GM12878 (cell line): Measurements from ENCODE around the gene SNU13. TPM values are rescaled to one million over a fixed set of nuclear protein-coding genes. Genes with fewer than 3 reads are reported as not detected.

ENCODE experiments used
- ATAC-seq: fragments of 200-7000 bp; cut with Tn5 transposase; 3 replicates; pipeline ENCODE4 v1.9.1; 2020; ENCODE audit warnings: mild to moderate bottlenecking, moderate library complexity
- BruUV-seq: library from RNA; stranded (reverse); fragments of 400-500 nt; replicated peaks from 2 replicates; lab custom pipeline; 2021; lab: Mats Ljungman, UMichigan
- CTCF ChIA-PET: fragments of 300-600 bp; sonication (Branson Sonifier 250); formaldehyde crosslinking; extraction: SDS; loops from one replicate; lab custom pipeline; 2021; ENCODE audit warnings: inconsistent platforms; lab: Yijun Ruan, JAX
- POLR2A ChIA-PET: fragments of 350-600 bp; formaldehyde crosslinking; extraction: SDS; loops from one replicate; lab custom pipeline; 2021; ENCODE audit warnings: inconsistent platforms; lab: Charles Lee
- RAD21 ChIA-PET: fragments of 300-600 bp; sonication (Branson Sonifier 250); formaldehyde crosslinking; loops from one replicate; lab custom pipeline; 2023; ENCODE audit warnings: antibody characterized with exemption; ENCODE audit not compliant: unreplicated experiment; lab: Charles Lee
- SMC1A ChIA-PET: fragments of 300-600 bp; sonication (Branson Sonifier 250); formaldehyde crosslinking; loops from one replicate; lab custom pipeline; 2023; ENCODE audit not compliant: unreplicated experiment, uncharacterized antibody; lab: Charles Lee
- DNase-seq: peaks from one replicate; pipeline ENCODE4 v3.0.0-alpha.2; 2011; ENCODE audit warnings: low read depth, low spot score
- FAIRE-seq: peaks from 3 replicates; lab custom pipeline; 2011; peaks lifted over from hg19 to GRCh38; lab: Jason Lieb, UNC
- H2AFZ ChIP-seq: 2 replicates; pipeline ENCODE4 v1.6.0; 2011; ENCODE audit warnings: low read depth, low read length, control low read depth; ENCODE audit not compliant: control insufficient read depth
- H3K27ac ChIP-seq: 2 replicates; pipeline ENCODE4 v1.5.1; 2011; ENCODE audit warnings: control low read depth; ENCODE audit not compliant: control insufficient read depth, insufficient read depth
- H3K27me3 ChIP-seq, 2 experiments: replicated peaks in 1 of 2; 2 replicates each; pipeline versions ENCODE4 v1.6.0 to v1.6.1; 2011; ENCODE audit warnings: low read length in 1 of 2; ENCODE audit not compliant: control insufficient read depth in 2 of 2, insufficient read depth in 2 of 2
- H3K36me3 ChIP-seq, 2 experiments: 2 replicates each; pipeline ENCODE4 v1.5.1; 2011; ENCODE audit warnings: low read length in 1 of 2; ENCODE audit not compliant: control insufficient read depth in 2 of 2, insufficient read depth in 2 of 2
- H3K4me1 ChIP-seq: 2 replicates; pipeline ENCODE4 v1.6.1; 2011; ENCODE audit warnings: mild to moderate bottlenecking, low read length, moderate library complexity, mixed read lengths; ENCODE audit not compliant: control insufficient read depth, insufficient read depth
- H3K4me2 ChIP-seq: 2 replicates; pipeline ENCODE4 v1.6.0; 2011; ENCODE audit warnings: control low read depth; ENCODE audit not compliant: control insufficient read depth, insufficient read depth
- H3K4me3 ChIP-seq: fragments of 200-600 bp; sonication (generic); 2 replicates; pipeline ENCODE4 v1.5.1; 2016
- H3K79me2 ChIP-seq: 2 replicates; pipeline ENCODE4 v1.6.0; 2011; ENCODE audit warnings: low read length; ENCODE audit not compliant: control insufficient read depth, insufficient read depth
- H3K9ac ChIP-seq: 2 replicates; pipeline ENCODE4 v1.8.0; 2011; ENCODE audit warnings: low read length, control low read depth, mixed read lengths; ENCODE audit not compliant: control insufficient read depth, insufficient read depth
- H3K9me3 ChIP-seq: replicated peaks from 3 replicates; pipeline ENCODE4 v1.5.1; 2011; ENCODE audit warnings: mild to moderate bottlenecking, low read length; ENCODE audit not compliant: control insufficient read depth, insufficient read depth
- H4K20me1 ChIP-seq: 2 replicates; pipeline ENCODE4 v1.6.0; 2011; ENCODE audit not compliant: control insufficient read depth, insufficient read depth
- E2F8 ChIP-seq: fragments of 450-650 bp; IDR thresholded peaks from 2 replicates; pipeline ENCODE4 v1.6.1; 2018; ENCODE audit warnings: mild to moderate bottlenecking, low read depth, moderate library complexity; ENCODE audit not compliant: partially characterized antibody
- MEF2A ChIP-seq: IDR thresholded peaks from 2 replicates; pipeline ENCODE4 v1.6.1; 2011; ENCODE audit warnings: low read depth, mild to moderate bottlenecking, low read length, moderate library complexity; ENCODE audit not compliant: insufficient read depth
- WGBS: methylation state at CpG from one replicate; pipeline ENCODE4 v1.1.6; 2016; ENCODE audit warnings: low lambda C conversion rate; ENCODE audit not compliant: insufficient replicate concordance, insufficient coverage; ENCODE audit errors: missing lambda C conversion rate; 5-methylcytosine and 5-hydroxymethylcytosine counted together
- in situ Hi-C: fragments of 300-500 bp; cut with MboI; formaldehyde crosslinking; loops from 9 replicates; pipeline ENCODE4 v1.14.3; 2018; ENCODE audit warnings: mixed read lengths
- intact Hi-C: fragments of 100-400 bp; cut with micrococcal nuclease; formaldehyde crosslinking; loops from one replicate; pipeline ENCODE4 v1.14.2; 2022; ENCODE audit not compliant: unreplicated experiment
- polyA plus RNA-seq, 11 experiments: library from polyadenylated mRNA; depleted of rRNA in 4 of 11; unstranded in 6 of 11; stranded (reverse) in 5 of 11; fragments of >200 nt; fragmentation: Nextera tagmentation in 4 of 11; fragmentation: Illumina TruSeq in 1 of 11; extraction: Ambion mirVana in 4 of 11; extraction: Trizol in 1 of 11; gene quantifications; 1 replicate in 1 of 11; 2 replicates in 10 of 11; pipeline versions ENCODE4 v1.2.1 to v1.2.3, GENCODE V29; 2011 to 2016; ENCODE audit warnings: inconsistent platforms in 2 of 11, missing spikeins in 2 of 11, low read depth in 1 of 11
- total RNA-seq, 4 experiments: library from RNA; depleted of rRNA in 3 of 4; stranded (reverse); fragments of >200 nt in 3 of 4; fragmentation: Illumina TruSeq in 1 of 4; extraction: Trizol in 1 of 4; gene quantifications; 2 replicates each; pipeline versions ENCODE4 v1.2.1 to v1.2.3, GENCODE V29; 2013 to 2021

SNU13 gene
- total and polyA plus RNA-seq, 10 of the 15 experiments (the other 5 are each of a cell fraction or from before 2014, with no cell fraction given) = 157 to 870 (median 256) TPM

GRCh38 chr22:41683052-41683451 is 5.6 kb downstream of the SNU13 start:
- ChIA-PET RAD21 (interaction anchor here (0.6 kb wide), 1 partner anchor 14 kb away, joined by 4 read pairs; no protein-coding TSS in a partner anchor), CTCF (interaction anchor here (0.6 to 2.1 kb wide), 2 partner anchors 14 to 774 kb away, joined by 4 to 7 read pairs; no protein-coding TSS in a partner anchor), POLR2A (interaction anchor here (0.6 kb wide), 1 partner anchor 12 kb away, joined by 3 read pairs; no protein-coding TSS in a partner anchor), SMC1A (interaction anchor here (0.6 kb wide), 1 partner anchor 349 kb away, joined by 3 read pairs; no protein-coding TSS in a partner anchor)
- Histone ChIP-seq H3K9ac (peak overlapping the region; percentile 74), H4K20me1 (no peaks in the 10 kb centered on the region; the same call in 1 of the 2 replicates), H3K4me2 (peak overlapping the region; percentile 27), H3K4me3 (peak overlapping the region; percentile 61; the same call in 1 of the 2 replicates), H2AFZ (no peak overlapping the region), H3K4me1 (no peaks in the 10 kb centered on the region), H3K36me3 (peaks cover 11% of the 10 kb centered on the region in 2 experiments), H3K27me3 (no peaks in the 10 kb centered on the region), H3K27ac (peak overlapping the region; percentile 53; the same call in 1 of the 2 replicates), H3K79me2 (peaks cover 86% of the 10 kb centered on the region), H3K9me3 (no peaks in the 10 kb centered on the region)
- ATAC-seq = peak; percentile 23
- DNase-seq = no peak
- in situ Hi-C loops (no loop called here), intact Hi-C loops (no loop called here)
- no TSS peak for BruUV-seq
- TF ChIP-seq MEF2A (no peak), E2F8 (no peak)
- no peak for FAIRE-seq
- WGBS = 53% methylated on average over 9 of the region's 9 CpGs
